B cell (primary cell): ENCODE data around the gene EPOP. TPM values are rescaled to one million over a fixed set of nuclear protein-coding genes. Genes with fewer than 3 reads are reported as not detected.

Experiments used
- ATAC-seq: fragments of 200-7000 bp; cut with Tn5 transposase; one replicate; pipeline ENCODE4 v1.10.0; 2021; ENCODE audit warnings: low read depth, mild to moderate bottlenecking, moderate number of reproducible peaks, moderate library complexity
- CTCF ChIA-PET: fragments of 350-600 bp; sonication (Branson Sonifier 250); formaldehyde crosslinking; loops from one replicate; lab custom pipeline; 2021; ENCODE audit warnings: antibody characterized with exemption, inconsistent platforms; lab: Charles Lee
- POLR2A ChIA-PET: fragments of 350-600 bp; sonication (Branson Sonifier 250); formaldehyde crosslinking; loops from one replicate; lab custom pipeline; 2021; ENCODE audit warnings: antibody characterized with exemption; lab: Charles Lee
- DNase-seq: peaks from one replicate; pipeline ENCODE4 v3.0.0; 2013
- H2AFZ ChIP-seq: 2 replicates; pipeline ENCODE4 v1.6.1; 2012; ENCODE audit warnings: mild to moderate bottlenecking, low read depth, low read length; ENCODE audit not compliant: insufficient read depth, poor library complexity, severe bottlenecking
- H3K27ac ChIP-seq, 2 donors: 1 replicate in 1 of 2; 2 replicates in 1 of 2; pipeline ENCODE4 v1.5.1; 2012 to 2013; ENCODE audit warnings: low read length in 2 of 2, mild to moderate bottlenecking in 2 of 2, moderate library complexity in 1 of 2
- H3K27me3 ChIP-seq, 4 experiments: fragments of 200-600 bp in 1 of 4; sonication (generic) in 1 of 4; replicated peaks in 1 of 4; 1 replicate in 2 of 4; 2 replicates in 2 of 4; pipeline versions ENCODE4 v1.6.1 to v1.7.0; 2013 to 2016; ENCODE audit warnings: low read length in 3 of 4, mild to moderate bottlenecking in 2 of 4, mixed read lengths in 1 of 4, moderate library complexity in 1 of 4; ENCODE audit not compliant: insufficient read depth in 4 of 4, control insufficient read depth in 3 of 4; ENCODE audit errors: control extremely low read depth in 1 of 4
- H3K36me3 ChIP-seq, 2 experiments: replicated peaks in 1 of 2; 1 replicate in 1 of 2; 2 replicates in 1 of 2; pipeline versions ENCODE4 v1.6.1 to v1.7.1; 2013; ENCODE audit warnings: low read length in 1 of 2; ENCODE audit not compliant: insufficient read depth in 2 of 2, control insufficient read depth in 1 of 2; ENCODE audit errors: control extremely low read depth in 1 of 2, extremely low read depth in 1 of 2
- H3K4me1 ChIP-seq, 2 donors: fragments of 200-600 bp in 1 of 2; sonication (generic) in 1 of 2; 1 replicate in 1 of 2; 2 replicates in 1 of 2; pipeline versions ENCODE4 v1.5.1 to v1.6.1; 2013 to 2017; ENCODE audit warnings: low read length in 2 of 2; ENCODE audit not compliant: control insufficient read depth in 2 of 2, insufficient read depth in 2 of 2
- H3K4me2 ChIP-seq: replicated peaks from 2 replicates; pipeline ENCODE3; 2012; ENCODE audit warnings: mild to moderate bottlenecking, low read depth, low read length; ENCODE audit not compliant: poor library complexity, severe bottlenecking
- H3K4me3 ChIP-seq, 5 experiments: fragments of 200-600 bp in 1 of 5; sonication (generic) in 1 of 5; 1 replicate in 3 of 5; 2 replicates in 2 of 5; pipeline versions ENCODE4 v1.5.1 to v1.7.0; 2011 to 2016; ENCODE audit warnings: low read length in 4 of 5, mild to moderate bottlenecking in 4 of 5, low read depth in 2 of 5, control low read depth in 1 of 5, moderate library complexity in 1 of 5; ENCODE audit not compliant: insufficient read depth in 1 of 5; ENCODE audit errors: control extremely low read depth in 1 of 5, extremely low read depth in 1 of 5
- H3K79me2 ChIP-seq: fragments of 200-600 bp; sonication (generic); one replicate; pipeline ENCODE4 v1.6.0; 2016; ENCODE audit warnings: low read length; ENCODE audit not compliant: control insufficient read depth, insufficient read depth
- H3K9ac ChIP-seq: fragments of 200-600 bp; sonication (generic); 2 replicates; pipeline ENCODE4 v1.6.1; 2017; ENCODE audit warnings: mild to moderate bottlenecking, low read length, moderate library complexity
- H3K9me3 ChIP-seq, 3 donors: one replicate each; pipeline versions ENCODE4 v1.6.1 to v1.7.1; 2013; ENCODE audit warnings: low read length in 2 of 3; ENCODE audit not compliant: control insufficient read depth in 2 of 3, insufficient read depth in 1 of 3; ENCODE audit errors: control extremely low read depth in 1 of 3
- H4K20me1 ChIP-seq: 2 replicates; pipeline ENCODE4 v1.6.0; 2012; ENCODE audit warnings: mild to moderate bottlenecking, low read length; ENCODE audit not compliant: insufficient read depth, control insufficient read depth, poor library complexity, severe bottlenecking
- H3K27ac Mint-ChIP-seq: one replicate; pipeline ENCODE4 v1.8.0; 2021; ENCODE audit warnings: mixed read lengths
- H3K27me3 Mint-ChIP-seq: one replicate; pipeline ENCODE4 v1.8.0; 2021; ENCODE audit warnings: mixed read lengths
- H3K4me1 Mint-ChIP-seq: one replicate; pipeline ENCODE4 v1.8.0; 2021; ENCODE audit warnings: mixed read lengths
- H3K4me3 Mint-ChIP-seq: one replicate; pipeline ENCODE4 v1.8.0; 2021; ENCODE audit warnings: mixed read lengths
- H3K9me3 Mint-ChIP-seq: one replicate; pipeline ENCODE4 v1.8.0; 2022; ENCODE audit warnings: mixed read lengths; ENCODE audit not compliant: insufficient read depth
- CTCF ChIP-seq: fragments of 200-600 bp; IDR thresholded peaks from one replicate; pipeline ENCODE4 v1.8.0; 2022; ENCODE audit warnings: antibody characterized with exemption, mild to moderate bottlenecking
- EZH2 ChIP-seq: IDR thresholded peaks from 2 replicates; pipeline ENCODE4 v1.6.1; 2012; ENCODE audit warnings: borderline replicate concordance, low read depth, mild to moderate bottlenecking, moderate library complexity, low read length; ENCODE audit not compliant: insufficient read depth, poor library complexity, severe bottlenecking
- WGBS: methylation state at CpG from one replicate; pipeline ENCODE4 v1.1.5; 2013; ENCODE audit warnings: missing lambda C conversion rate; ENCODE audit not compliant: insufficient coverage; 5-methylcytosine and 5-hydroxymethylcytosine counted together
- intact Hi-C: fragments of 100-400 bp; cut with micrococcal nuclease; formaldehyde crosslinking; loops from one replicate; pipeline ENCODE4 v1.10.0; 2022
- polyA plus RNA-seq: library from polyadenylated mRNA; depleted of rRNA; stranded (reverse); fragments of >200 nt; gene quantifications from 2 replicates; pipeline ENCODE4 v1.2.3, GENCODE V29; 2012
- total RNA-seq, 2 donors: library from RNA; stranded (reverse); fragments of 120-200 nt in 1 of 2; gene quantifications; 1 replicate in 1 of 2; 2 replicates in 1 of 2; pipeline versions ENCODE4 v1.2.3 to v1.2.4, GENCODE V29; 2013 to 2022

EPOP gene
- total and polyA plus RNA-seq, 2 donors (not counting 1 experiment from before 2014, with no cell fraction given) = 0.66 to 1.2 TPM

GRCh38 chr17:38637951-38638350, 36.8 kb downstream of the EPOP start:
- Histone ChIP-seq H4K20me1 (no peaks in the 10 kb centered on the region), H3K79me2 (no peaks in the 10 kb centered on the region), H3K9me3 (no peaks in the 10 kb centered on the region), H3K4me3 (no peak overlapping the region), H3K4me1 (no peaks in the 10 kb centered on the region), H3K27ac (no peak overlapping the region), H2AFZ (no peak overlapping the region), H3K4me2 (no peak overlapping the region), H3K36me3 (no peaks in the 10 kb centered on the region), H3K27me3 (peaks cover 0 to 7% (median 2%) of the 10 kb centered on the region in 4 experiments), H3K9ac (no peak overlapping the region)
- TF ChIP-seq EZH2 (no peak), CTCF (no peak)
- no peaks in the 10 kb centered on the region for H3K9me3 Mint-ChIP-seq
- WGBS = no CpG with 5 or more reads among the region's 4 CpGs
- intact Hi-C loops = no loop called here
- DNase-seq (no peak), ATAC-seq (no peak)
- peaks cover 36% of the 10 kb centered on the region for H3K27me3 Mint-ChIP-seq
- no peak overlapping the region for H3K27ac Mint-ChIP-seq
- ChIA-PET CTCF (no interaction called here), POLR2A (no interaction called here)
- no peaks in the 10 kb centered on the region for H3K4me1 Mint-ChIP-seq
- H3K4me3 Mint-ChIP-seq = no peak overlapping the region

GRCh38 chr17:38636054-38636453, 38.7 kb downstream of the EPOP start:
- H3K4me3 ChIP-seq = no peak overlapping the region
- H2AFZ ChIP-seq = no peak overlapping the region
- intact Hi-C loops = no loop called here
- peaks cover 37% of the 10 kb centered on the region for H3K27me3 Mint-ChIP-seq
- ATAC-seq (no peak), DNase-seq (no peak)
- H3K79me2 ChIP-seq = no peaks in the 10 kb centered on the region
- CTCF ChIA-PET = no interaction called here
- no peaks in the 10 kb centered on the region for H3K36me3 ChIP-seq
- no peaks in the 10 kb centered on the region for H3K4me1 ChIP-seq
- H3K9me3 Mint-ChIP-seq = no peaks in the 10 kb centered on the region
- H3K9me3 ChIP-seq = no peaks in the 10 kb centered on the region
- no peak overlapping the region for H3K9ac ChIP-seq
- H3K4me3 Mint-ChIP-seq = no peak overlapping the region
- no peak overlapping the region for H3K27ac Mint-ChIP-seq
- no peak overlapping the region for H3K4me2 ChIP-seq
- H3K4me1 Mint-ChIP-seq = no peaks in the 10 kb centered on the region
- 78% methylated on average over 7 of the region's 9 CpGs for WGBS
- H4K20me1 ChIP-seq = no peaks in the 10 kb centered on the region
- POLR2A ChIA-PET = no interaction called here
- no peak for TF ChIP-seq EZH2
- no peak for TF ChIP-seq CTCF
- H3K27me3 ChIP-seq = peaks cover 0 to 7% (median 2%) of the 10 kb centered on the region in 4 experiments
- no peak overlapping the region for H3K27ac ChIP-seq
